WTC11 (cell line): ENCODE measurements around the gene SPATA46.

Source experiments
- ESRRA ChIP-seq: sonication (generic); formaldehyde crosslinking; IDR thresholded peaks from 2 replicates; pipeline ENCODE4 v1.8.1; 2022; ENCODE audit warnings: mild to moderate bottlenecking, missing genetic modification reagents, borderline replicate concordance
- NFE2L1 ChIP-seq: sonication (generic); formaldehyde crosslinking; IDR thresholded peaks from 2 replicates; pipeline ENCODE4 v1.8.1; 2023; ENCODE audit warnings: missing genetic modification reagents
- ZBTB21 ChIP-seq: sonication (generic); formaldehyde crosslinking; IDR thresholded peaks from 2 replicates; pipeline ENCODE4 v1.8.1; 2023; ENCODE audit warnings: mild to moderate bottlenecking, missing genetic modification reagents, borderline replicate concordance

- TF ChIP-seq NFE2L1 (CRISPR knock-in tag), result no peak
- no peak for TF ChIP-seq ZBTB21 (CRISPR knock-in tag)
- TF ChIP-seq ESRRA, result no peak
Measured at GRCh38 chr1:162404550-162405160, 28.0 kb upstream of the SPATA46 start.
